Esophagus squamous epithelium (tissue), 4 donors: ENCODE data around the gene ARFGAP1.

Source experiments
- POLR2A ChIP-seq, 4 donors: fragments of 450-650 bp; IDR thresholded peaks; one replicate each; pipeline ENCODE4 v1.6.1; 2017; ENCODE audit warnings: antibody characterized with exemption in 4 of 4, mild to moderate bottlenecking in 4 of 4, moderate library complexity in 3 of 4
- TF ChIP-seq, protein P1 (sequence below), 6 experiments: fragments of 450-650 bp in 4 of 6; fragments of 200-600 bp in 2 of 6; sonication (generic) in 2 of 6; IDR thresholded peaks; one replicate each; pipeline ENCODE4 v1.5.1; 2016 to 2019; ENCODE audit warnings: antibody characterized with exemption in 6 of 6, mild to moderate bottlenecking in 4 of 6, moderate library complexity in 4 of 6

DNA sequence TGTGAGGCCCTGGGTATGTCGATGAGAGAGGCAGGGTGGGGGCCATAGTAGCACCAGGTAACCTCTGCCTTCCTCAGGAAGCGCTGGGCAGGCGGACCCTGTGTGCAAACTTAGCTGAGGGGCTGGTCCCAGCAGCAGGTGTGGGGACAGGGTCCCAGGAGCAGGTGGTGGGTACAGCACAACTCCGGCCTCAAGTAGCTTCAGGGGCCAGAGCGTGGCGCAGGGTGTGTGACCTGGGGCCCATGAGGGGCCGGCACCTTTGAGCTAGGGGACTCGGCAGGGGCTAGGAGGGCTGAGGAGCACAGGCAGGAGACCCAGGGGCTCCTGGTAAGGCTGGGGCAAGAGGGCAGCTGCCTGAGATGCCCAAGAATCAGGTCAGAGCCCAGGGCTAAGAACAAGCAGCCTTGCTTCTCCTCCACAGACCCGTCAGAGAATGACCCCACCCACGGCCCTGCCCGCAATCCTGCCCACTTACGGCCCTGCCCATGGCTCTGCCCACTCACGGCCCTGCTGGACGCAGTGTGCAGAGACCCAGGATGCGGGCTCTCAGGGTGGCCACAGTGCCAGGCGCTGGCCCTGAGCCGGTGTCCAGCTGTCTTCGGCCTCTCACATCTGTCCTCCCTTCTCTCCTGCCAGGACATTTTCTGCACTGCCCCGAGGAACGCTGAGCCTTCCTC, 57.6 kb downstream of the ARFGAP1 start:
- TF ChIP-seq POLR2A (IDR thresholded peaks at IDR 0.05) = no peak
- TF ChIP-seq, protein P1, sequence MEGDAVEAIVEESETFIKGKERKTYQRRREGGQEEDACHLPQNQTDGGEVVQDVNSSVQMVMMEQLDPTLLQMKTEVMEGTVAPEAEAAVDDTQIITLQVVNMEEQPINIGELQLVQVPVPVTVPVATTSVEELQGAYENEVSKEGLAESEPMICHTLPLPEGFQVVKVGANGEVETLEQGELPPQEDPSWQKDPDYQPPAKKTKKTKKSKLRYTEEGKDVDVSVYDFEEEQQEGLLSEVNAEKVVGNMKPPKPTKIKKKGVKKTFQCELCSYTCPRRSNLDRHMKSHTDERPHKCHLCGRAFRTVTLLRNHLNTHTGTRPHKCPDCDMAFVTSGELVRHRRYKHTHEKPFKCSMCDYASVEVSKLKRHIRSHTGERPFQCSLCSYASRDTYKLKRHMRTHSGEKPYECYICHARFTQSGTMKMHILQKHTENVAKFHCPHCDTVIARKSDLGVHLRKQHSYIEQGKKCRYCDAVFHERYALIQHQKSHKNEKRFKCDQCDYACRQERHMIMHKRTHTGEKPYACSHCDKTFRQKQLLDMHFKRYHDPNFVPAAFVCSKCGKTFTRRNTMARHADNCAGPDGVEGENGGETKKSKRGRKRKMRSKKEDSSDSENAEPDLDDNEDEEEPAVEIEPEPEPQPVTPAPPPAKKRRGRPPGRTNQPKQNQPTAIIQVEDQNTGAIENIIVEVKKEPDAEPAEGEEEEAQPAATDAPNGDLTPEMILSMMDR (IDR thresholded peaks at IDR 0.05) = no peak
